ENCODE data around the gene SULT1E1.

DNA sequence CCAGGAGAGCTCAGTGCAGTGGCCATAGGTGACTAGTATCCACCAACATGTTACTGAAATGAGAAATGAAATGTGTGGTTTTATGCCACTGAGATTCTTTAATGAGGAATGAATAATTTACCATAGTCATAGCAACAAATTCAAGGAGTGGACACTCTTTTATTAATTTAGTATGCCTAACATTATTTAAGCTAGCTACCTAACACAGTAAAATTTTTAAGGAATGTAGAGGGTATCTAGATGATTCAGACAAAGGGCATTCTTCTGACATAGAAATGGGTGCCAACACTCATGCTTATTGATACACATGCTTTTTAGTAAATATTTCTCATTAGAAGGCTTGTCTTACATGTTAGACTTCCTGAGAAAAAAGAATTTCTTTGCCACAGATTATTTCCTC, 66.2 kb downstream of the SULT1E1 start:
- no peak for TF ChIP-seq POLR2AphosphoS5 (IDR thresholded peaks at IDR 0.05; ENCODE audit: borderline replicate concordance, low read depth, low read length)
- no peak for TF ChIP-seq EZH2 (IDR thresholded peaks at IDR 0.05)
- TF ChIP-seq FOXP2 (optimal IDR thresholded peaks at IDR 0.05; ENCODE audit: control extremely low read depth, extremely low read length, insufficient read depth): no peak

All from SK-N-MC (cell line).